Suppressor macrophage treated with lipopolysaccharide for 1 hour (primary cell): ENCODE measurements around the gene CTXN1.

Experiments used
- DNase-seq, 3 donors: peaks; one replicate each; pipeline ENCODE4 v3.0.0-alpha.2; 2020 to 2022

Gene CTXN1

DNA sequence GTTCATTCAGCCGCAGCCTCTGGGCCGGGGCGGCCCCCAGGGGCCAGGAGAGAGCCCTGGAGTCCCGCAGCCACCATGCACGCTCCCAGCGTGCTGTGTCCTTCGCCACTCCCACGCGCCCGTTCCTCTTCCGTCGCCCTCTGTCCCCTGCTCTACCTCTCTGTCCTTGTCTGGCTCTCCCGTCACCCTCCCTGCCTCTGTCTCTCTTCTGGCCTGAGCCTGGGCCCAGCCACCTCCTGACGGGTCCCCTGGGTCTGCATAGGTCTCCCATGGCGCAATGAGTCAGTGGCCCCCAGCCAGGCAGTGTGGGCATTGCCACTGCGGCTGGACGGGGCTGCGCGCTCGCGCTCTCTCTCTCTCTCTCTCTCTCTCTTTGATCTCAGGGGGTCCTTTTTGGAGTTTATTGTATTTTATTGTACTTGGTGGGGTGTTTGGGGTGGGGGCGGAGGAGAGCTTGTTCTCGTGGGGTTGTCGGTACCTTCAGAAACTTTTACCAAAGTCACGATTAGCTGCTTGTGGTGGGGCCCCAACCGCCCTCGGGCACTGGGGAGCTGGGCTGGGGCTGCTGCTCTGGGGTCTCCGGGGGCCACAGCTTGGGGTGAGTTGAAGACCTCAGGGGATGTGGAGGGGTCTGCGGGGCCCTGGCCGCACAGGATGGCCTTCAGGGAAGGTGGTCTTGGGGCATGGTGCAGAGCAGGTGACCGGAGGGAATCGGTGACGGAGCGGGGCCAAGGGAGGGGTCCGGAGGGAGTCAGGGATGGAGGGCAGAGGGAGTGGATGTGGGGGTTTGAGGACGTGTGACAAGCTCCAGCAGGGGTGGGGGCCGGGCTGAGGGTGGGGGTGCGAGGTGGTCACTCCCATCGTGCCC is 13.0 kb downstream of the CTXN1 start:
- no peak for DNase-seq

DNA sequence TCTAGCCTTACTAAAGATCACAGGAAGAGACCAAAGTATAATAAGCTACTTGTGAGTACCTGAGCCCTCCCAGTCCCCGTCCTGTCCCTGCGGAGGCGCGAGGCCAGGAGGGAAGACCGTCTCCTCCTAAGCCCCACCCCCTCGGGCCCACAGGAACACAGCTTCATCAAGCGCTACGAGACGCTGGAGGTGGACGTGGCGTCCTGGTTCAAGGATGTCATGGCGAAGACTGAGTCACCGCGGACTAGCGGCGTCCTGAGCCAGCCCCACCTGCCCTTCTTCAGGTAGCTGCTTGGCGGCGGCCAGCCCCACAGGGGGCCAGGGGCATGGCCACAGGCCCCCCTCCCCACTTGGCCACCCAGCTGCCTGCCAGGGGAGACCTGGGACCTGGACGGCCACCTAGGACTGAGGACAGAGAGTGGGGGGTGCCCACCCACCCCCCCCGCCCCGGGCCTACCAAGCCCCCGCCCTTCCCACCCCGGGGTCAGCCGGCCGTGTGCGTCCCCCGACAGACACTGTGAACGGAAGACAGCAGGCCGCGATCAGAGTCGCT is 13.7 kb downstream of the CTXN1 start:
- no peak for DNase-seq

DNA sequence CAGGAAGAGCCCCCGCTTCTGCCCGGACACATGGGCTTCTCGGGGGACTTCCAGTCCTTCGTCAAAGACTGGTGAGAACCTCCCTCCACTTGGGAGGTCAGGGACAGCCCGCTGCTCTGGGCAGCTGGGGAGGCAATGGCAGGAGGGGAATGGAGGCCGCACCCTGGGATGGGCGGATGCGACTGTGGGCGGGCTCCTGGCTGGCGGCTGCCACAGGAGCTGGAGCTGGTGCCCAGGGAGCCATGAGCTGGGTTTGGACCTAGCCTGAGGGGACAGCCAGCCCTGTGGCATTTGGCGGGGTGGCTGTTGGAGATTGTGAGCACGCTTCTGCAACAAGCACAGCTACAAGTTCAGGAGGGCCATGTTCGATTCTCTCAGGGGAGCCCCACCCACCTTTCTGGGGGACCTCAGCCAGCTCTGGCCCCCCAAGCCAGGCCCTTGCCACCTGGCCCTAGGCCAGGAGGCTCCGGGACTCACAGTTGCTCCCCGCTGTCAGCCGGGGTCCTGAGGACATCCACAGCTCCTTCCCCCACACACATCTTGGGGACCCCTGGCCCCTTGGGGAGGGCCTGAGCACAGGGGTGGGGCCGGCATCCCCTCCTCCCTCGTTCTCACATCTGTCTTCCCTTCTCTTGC is 14.3 kb downstream of the CTXN1 start:
- DNase-seq: no peak

DNA sequence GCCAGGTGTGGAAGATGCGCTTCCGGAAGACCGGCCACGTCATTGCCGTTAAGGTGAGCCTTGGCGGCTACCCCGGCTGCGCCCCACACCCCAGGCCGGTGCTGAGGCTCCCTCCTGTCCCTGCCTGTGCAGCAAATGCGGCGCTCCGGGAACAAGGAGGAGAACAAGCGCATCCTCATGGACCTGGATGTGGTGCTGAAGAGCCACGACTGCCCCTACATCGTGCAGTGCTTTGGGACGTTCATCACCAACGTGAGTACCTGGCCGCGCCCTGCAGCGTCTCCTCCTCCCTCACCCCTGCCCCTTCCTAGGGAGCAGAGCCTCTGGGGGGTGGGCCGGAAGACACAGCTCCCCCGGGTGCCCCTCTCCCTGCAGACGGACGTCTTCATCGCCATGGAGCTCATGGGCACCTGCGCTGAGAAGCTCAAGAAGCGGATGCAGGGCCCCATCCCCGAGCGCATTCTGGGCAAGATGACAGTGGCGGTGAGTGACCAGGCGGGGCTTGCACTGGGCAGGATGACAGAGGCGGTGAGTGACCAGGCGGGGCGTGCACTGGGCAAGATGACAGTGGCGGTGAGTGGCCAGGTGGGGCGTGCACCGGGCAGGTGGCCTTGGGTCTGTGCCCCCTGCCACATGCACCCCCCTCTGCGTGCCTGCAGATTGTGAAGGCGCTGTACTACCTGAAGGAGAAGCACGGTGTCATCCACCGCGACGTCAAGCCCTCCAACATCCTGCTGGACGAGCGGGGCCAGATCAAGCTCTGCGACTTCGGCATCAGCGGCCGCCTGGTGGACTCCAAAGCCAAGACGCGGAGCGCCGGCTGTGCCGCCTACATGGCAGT is 15.4 kb downstream of the CTXN1 start:
- DNase-seq: no peak

DNA sequence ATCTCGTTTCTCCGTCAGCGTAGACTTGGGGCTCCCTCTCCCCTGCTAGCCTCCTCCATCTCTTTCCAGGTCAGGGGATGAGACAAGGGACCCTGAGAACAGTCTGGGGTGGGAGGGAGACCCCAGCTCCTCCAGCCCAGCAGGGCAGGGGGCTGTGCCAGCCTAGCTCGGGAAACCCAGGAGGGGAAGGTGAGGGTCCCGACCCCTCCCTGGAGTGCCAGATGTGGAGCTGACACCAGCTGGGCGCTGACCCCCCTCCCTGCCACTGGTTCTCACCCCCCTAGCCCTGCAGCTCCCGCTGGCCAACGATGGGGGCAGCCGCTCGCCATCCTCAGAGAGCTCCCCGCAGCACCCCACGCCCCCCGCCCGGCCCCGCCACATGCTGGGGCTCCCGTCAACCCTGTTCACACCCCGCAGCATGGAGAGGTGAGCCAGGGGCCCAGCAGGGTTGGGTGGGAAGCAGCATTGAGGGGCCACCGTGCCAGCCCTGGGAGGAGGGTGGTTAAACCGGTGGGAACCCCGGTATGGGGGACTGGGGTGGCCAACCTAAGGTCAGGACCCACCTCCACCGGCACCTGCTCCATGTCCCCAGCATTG is 16.4 kb downstream of the CTXN1 start:
- no peak for DNase-seq

DNA sequence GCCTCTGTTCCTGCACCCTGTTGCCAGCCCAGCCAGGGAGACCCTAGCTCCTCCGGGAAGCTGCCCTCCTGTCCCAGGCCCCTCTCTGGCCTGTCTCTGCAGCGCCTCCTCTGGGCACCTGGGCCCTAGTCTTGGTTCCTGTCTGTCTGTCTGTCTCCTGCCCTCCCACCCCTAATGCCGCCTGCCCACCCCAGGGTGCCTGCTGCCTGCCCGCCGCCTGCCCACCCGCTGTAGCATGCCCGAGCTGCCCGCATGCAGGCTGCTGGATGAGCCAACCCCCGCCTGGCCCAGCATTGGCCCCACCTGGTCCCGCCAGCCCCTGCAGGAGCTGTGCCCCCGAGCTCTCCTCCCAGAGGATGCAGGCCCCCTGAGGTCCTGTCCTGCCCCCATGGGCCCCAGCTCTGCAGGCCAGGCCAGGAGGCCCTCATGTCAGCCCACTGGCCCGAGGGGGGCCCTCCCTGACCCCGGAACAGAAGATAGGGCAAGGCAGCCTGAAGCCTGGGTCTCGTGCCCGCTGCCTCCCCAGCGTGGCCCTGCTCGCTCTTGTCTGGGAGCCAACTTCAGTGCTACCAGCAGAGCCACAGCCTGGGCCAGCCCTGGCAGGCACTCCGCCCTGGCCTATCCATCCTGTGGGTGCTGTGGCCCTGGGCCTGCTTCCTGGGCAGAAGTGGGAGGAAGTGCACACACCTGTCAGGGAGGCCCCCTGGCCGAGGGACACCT is 17.0 kb downstream of the CTXN1 start:
- DNase-seq: no peak

DNA sequence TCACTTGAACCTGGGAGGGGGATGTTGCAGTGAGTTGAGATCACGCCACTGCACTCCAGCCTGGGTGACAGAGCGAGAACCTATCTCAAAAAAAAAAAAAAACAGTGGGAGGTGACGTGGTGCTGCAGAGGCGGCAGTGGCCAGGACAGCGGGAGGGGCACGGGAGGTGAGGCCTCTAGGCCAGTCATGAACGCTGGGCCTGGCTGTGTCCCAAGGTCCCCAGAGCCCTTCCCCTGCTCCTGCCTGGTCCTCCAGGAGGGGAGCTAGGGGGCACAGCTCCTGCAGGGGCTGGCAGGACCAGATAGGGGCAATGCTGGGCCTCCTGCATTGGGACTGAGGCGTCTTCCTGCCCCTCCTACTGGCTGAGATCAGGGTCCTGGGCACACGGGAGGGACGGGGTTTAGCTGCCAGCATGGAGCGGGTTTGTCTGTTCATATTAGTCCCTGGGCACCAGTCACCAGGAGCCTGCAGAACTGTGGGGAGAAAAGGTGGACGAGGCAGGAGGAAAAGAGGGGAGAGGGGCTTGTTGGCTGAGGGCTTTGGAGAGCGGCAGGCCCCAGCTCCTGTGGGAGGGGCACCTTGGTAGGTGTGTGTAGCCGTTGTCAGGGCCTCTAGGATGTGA is 17.7 kb downstream of the CTXN1 start:
- no peak for DNase-seq

DNA sequence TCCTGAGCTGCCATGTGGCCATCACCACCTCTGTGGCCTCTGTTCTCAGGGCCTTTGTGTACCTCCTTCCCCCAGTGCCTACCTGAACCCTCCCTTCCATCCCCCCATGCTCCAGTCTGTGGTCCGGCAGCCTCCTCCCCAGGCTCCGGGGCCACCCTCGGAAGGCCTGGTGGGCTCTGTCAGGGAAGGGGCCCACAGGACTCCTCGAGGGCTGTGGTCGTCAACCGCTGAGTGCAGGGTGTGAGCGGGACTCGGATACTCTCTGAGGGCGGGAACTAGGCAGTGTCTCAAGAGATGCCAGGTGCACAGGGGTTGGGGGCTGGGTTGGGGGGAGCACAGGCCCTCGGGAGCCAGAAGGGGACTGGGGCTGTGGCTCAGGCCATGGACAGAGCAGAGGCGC is 18.4 kb downstream of the CTXN1 start:
- DNase-seq: no peak

DNA sequence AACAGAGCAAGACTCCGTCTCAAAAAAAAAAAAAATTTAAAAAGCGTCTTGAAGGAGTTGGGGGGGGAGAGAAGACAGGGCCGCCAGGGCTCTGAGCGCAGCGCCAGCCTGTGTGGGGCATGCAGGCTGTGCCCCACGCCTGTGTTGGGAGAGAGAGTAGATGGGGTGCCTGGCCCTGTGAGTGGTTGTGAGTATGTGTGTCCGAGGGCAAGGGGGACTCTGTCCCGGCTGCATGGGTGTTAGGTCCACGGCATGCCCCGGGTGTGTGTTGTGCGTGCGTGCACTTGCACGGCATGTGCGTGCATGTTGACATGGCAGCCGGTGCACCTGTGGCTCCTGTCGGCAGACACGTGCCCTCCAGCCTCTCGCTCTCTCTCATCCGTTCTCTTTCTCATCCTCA is 18.8 kb downstream of the CTXN1 start:
- no peak for DNase-seq

DNA sequence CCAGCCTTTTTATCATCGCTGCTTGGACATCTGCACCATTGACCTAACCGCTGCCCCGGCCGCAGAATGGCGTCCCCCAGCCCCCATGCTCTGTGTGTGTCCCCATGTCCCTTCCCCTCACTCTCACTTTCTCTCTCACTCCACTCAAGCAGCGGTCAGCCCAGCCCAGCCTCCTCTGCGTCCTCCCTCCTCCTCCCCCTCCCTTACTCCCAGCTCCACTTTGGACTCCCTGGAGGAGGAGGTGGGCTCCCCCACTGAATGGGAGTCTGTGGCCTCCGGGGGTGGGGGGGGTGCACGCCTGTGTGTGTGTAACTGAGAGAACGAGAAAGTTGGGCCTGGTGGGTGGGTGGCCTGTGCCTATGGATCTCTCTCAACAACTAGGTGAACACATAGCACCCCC is 20.1 kb downstream of the CTXN1 start:
- DNase-seq: no peak

DNA sequence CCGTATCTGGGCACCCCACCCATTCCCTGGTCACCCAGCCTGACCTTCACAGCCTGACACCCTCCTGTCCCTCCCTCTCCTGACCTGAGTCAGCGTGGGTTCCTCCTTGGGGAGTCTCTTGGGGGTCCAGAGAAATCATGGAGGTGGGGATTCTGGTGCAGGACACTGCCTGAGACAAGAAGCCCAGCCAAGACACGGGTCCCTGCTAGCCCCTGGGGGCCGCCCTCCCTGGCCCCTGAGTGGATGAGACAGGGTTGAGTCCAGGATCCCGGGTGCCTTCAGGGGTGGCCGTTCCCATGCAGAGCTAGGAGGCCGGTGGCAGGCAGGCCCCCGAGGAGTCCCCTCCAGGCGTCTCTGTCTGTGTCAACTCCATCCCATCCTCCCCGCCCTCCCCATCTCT is 20.7 kb downstream of the CTXN1 start:
- DNase-seq: no peak

DNA sequence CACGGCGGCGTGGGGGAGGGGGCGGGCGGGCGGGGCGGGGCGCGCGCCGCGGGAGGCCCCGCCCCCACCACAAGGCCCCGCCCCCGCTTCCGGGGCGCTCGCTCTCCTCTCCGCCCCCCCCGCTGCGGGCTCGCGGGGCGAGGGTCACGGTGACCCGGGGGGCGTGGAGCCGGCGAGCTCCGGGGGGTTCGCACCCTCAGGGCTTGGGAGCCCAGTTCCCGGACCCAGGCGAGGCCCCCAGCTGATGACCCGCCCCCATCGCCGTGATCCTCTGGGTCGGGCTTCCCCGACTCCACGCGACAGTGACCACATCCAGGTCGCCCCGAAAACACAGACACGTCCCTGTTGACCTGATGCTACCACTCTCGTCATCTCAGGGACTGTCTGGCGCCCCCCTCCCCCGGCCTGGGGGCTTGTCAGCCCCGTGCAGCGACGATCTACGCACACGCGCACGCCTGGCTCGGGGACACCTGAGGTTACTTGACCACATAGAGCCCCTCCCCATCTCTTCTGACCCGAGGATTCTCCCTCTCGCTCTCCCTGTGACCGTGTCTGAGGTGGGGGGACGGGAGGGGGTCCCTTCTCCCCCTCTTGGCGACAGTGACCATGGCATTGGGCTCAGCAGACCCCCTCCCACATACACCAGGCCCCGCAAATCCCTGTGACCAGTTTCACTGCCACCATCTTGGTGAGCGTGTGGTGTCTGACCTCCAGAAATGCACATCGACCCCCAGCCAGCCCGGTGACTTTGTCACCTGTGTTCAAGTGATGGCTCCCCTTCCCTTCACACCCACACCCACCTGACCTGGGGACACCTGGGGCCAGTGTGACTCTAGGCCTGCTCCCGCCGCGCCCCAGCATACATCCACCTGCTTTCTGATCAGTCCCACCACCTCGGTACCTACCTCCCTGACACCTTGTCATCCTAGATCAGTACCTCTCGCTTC is 21.6 kb downstream of the CTXN1 start:
- DNase-seq: peak; percentile 51 to 89 (median 71)

DNA sequence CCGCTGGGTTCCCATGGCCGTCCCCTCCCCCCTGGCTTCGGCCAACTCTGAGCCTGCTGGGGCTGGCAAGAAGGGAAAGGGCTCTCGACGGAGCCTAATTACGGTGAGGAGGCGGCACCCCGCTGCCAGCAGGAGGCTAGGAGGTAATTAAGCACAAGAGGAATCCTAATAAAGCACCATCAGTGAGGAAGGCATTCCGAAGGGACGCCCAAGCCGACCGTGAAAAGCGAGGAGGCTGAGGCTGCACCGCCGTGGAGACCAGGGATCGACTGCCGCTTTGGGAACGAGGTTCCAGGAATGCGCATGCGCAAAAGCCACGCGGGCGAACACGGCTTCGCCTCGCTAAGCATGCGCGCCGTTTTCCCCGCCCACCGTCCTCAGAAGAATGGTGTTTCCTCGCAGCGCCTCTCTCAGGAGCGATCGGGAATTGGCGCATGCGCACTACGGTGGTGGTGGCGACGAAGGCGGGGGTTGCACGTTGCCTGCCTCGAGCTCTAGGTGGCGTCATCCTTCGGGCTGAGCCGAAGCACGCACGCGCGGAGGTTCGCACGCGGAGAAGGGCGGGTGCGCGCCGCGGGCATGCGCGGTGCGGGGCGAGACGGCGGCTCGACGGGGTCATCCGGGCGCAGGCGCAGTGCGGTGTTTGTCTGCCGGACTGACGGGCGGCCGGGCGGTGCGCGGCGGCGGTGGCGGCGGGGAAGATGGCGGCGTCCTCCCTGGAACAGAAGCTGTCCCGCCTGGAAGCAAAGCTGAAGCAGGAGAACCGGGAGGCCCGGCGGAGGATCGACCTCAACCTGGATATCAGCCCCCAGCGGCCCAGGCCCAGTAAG is 22.5 kb downstream of the CTXN1 start, which contains the start of gene MAP2K7:
TSS of gene MAP2K7 (plus strand) at position 634 of the 830 bp plus-strand sequence. CDS start at position 702, 68 bp downstream.
- peak; percentile 100 for DNase-seq

DNA sequence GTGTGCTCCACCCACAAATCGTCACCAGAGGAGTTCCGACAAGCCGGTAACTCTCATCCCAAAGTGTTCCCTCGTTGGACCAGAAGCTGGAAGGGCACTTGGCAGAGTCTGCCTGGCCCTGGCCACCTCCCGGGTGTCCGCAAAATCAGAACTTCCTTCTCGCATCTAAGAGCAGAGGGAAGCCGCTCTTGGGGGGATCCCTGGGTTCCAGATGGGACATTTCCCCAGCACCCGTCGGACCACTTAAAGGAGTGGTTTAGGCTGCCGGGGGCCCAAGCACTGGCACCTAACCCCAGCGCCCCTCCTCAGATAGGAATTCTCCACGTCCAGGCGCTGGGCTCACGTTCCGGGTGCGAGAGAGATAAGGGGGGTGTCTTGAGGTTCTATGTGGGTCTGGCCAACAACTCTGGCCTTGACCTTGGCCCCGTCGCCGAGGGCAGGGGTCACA is 23.1 kb downstream of the CTXN1 start:
- DNase-seq: no peak

DNA sequence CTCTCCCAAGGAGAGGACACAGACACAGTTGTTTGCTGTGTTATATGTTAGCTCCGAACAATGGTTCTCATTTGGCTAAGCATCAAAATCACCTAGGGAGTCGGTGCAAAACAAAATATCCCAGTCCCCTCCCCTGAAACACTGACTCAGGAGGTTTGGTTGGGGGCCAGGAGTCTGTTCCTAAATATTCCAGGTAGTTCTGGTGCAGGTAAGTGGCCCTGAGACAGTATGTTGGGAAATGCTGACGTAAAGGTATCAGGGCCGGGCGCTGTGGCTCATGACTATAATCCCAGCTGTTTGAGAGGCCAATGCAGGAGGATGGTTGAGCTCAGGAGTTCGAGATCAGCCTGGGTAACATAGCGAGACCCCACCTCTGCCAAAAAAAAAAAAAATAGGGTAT is 24.6 kb downstream of the CTXN1 start:
- DNase-seq: no peak

DNA sequence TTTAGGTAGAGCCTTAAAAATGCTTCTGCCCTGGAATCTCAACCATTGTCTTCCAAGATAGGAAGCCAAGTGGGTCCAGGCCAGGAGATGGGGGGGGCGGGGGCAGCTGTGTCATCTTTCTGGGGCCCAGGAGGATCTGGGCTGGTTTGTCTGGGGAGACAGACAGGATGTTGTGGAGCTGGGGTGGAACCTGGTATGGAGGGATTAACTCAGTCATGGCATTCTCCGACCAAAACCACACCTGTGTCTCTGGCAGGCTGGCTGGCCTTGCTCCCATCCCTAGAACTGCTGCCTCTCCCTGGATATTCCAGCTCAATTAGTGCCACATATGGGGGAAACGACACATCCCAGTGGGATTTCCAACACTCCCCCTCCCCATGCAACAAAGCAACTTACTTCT is 25.0 kb downstream of the CTXN1 start:
- DNase-seq: no peak

DNA sequence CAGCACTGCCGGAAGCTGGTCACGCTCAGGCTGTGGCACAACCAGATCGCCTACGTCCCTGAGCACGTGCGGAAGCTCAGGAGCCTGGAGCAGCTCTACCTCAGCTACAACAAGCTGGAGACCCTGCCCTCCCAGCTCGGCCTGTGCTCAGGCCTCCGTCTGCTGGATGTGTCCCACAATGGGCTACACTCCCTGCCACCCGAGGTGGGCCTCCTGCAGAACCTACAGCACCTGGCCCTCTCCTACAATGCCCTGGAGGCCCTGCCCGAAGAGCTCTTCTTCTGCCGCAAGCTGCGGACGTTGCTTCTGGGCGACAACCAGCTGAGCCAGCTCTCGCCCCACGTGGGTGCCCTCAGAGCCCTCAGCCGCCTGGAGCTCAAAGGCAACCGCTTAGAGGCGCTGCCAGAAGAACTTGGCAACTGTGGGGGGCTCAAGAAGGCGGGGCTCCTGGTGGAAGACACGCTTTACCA is 25.5 kb downstream of the CTXN1 start:
- DNase-seq: no peak

DNA sequence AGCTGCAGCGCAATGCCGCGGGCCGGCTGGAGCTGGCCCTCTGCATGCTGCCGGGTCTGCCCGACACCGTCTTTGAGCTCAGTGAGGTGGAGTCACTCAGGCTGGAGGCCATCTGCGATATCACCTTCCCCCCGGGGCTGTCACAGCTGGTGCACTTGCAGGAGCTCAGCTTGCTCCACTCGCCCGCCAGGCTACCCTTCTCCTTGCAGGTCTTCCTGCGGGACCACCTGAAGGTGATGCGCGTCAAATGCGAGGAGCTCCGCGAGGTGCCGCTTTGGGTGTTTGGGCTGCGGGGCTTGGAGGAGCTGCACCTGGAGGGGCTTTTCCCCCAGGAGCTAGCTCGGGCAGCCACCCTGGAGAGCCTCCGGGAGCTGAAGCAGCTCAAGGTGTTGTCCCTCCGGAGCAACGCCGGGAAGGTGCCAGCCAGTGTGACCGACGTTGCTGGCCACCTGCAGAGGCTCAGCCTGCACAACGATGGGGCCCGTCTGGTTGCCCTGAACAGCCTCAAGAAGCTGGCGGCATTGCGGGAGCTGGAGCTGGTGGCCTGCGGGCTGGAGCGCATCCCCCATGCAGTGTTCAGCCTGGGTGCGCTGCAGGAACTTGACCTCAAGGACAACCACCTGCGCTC is 26.1 kb downstream of the CTXN1 start:
- DNase-seq: no peak

DNA sequence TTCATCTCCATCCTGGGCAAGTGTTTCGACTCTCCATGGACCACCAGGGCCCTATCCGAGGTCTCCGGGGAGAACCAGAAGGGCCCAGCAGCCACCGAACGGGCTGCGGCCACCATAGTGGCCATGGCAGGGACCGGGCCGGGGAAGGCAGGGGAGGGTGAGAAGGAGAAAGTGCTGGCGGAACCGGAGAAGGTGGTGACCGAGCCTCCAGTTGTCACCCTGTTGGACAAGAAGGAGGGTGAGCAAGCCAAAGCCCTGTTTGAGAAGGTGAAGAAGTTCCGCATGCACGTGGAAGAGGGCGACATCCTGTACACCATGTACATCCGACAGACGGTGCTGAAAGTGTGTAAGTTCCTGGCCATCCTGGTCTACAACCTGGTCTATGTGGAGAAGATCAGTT is 27.0 kb downstream of the CTXN1 start:
- no peak for DNase-seq
